D341Med (cell line): Measurements from ENCODE around the gene SEPTIN8.
A peak's percentile ranks its signal among the peaks of the same experiment; 100 is the strongest.

Source experiments
- DNase-seq: peaks from one replicate; pipeline ENCODE4 v3.0.0; 2012; ENCODE audit warnings: low spot score

The SEPTIN8 gene

GRCh38 chr5:132764051-132764450 is 13.0 kb downstream of the SEPTIN8 start:
- DNase-seq, result no peak

- peak; percentile 4 for DNase-seq
Measured at GRCh38 chr5:132763181-132764036, 13.6 kb downstream of the SEPTIN8 start.

- peak; percentile 7 for DNase-seq
Measured at GRCh38 chr5:132762246-132763000, 14.6 kb downstream of the SEPTIN8 start.

- peak; percentile 12 for DNase-seq
Measured at GRCh38 chr5:132761321-132762240, 15.5 kb downstream of the SEPTIN8 start.

- DNase-seq, result peak; percentile 8
Measured at GRCh38 chr5:132760601-132761317, 16.3 kb downstream of the SEPTIN8 start.

GRCh38 chr5:132760049-132760420 is 17.0 kb downstream of the SEPTIN8 start:
- DNase-seq, result peak; percentile 7

- DNase-seq, result peak; percentile 8
Measured at GRCh38 chr5:132759114-132760048, 17.7 kb downstream of the SEPTIN8 start.

- peak; percentile 1 for DNase-seq
Measured at GRCh38 chr5:132758451-132758850, 18.6 kb downstream of the SEPTIN8 start.

GRCh38 chr5:132756542-132756941 is 20.5 kb downstream of the SEPTIN8 start:
- peak; percentile 3 for DNase-seq

- DNase-seq, result peak; percentile 29
Measured at GRCh38 chr5:132754947-132755346, 22.1 kb downstream of the SEPTIN8 start.

- peak; percentile 2 for DNase-seq
Measured at GRCh38 chr5:132754111-132754510, 22.9 kb downstream of the SEPTIN8 start.

GRCh38 chr5:132753135-132753987 is 23.7 kb downstream of the SEPTIN8 start:
- DNase-seq, result peak; percentile 61

GRCh38 chr5:132752581-132753125 is 24.4 kb downstream of the SEPTIN8 start:
- DNase-seq, result no peak

GRCh38 chr5:132751971-132752580 is 25.0 kb downstream of the SEPTIN8 start:
- DNase-seq, result peak; percentile 3

GRCh38 chr5:132751444-132751843 is 25.6 kb downstream of the SEPTIN8 start:
- no peak for DNase-seq

GRCh38 chr5:132750471-132751230 is 26.4 kb downstream of the SEPTIN8 start:
- no peak for DNase-seq

- no peak for DNase-seq
Measured at GRCh38 chr5:132749506-132749905, 27.5 kb downstream of the SEPTIN8 start.

- no peak for DNase-seq
Measured at GRCh38 chr5:132748522-132749000, 28.5 kb downstream of the SEPTIN8 start.
